Posterior vena cava (tissue), 2 donors: ENCODE results near the gene RFNG. TPM values are rescaled to one million over a fixed set of nuclear protein-coding genes. Genes with fewer than 3 reads are reported as not detected.

ENCODE experiments used
- DNase-seq: peaks from one replicate; pipeline ENCODE4 v3.0.0-alpha.2; 2020; ENCODE audit warnings: low spot score
- intact Hi-C, 2 donors: fragments of 100-400 bp; cut with DNase I; formaldehyde crosslinking; loops; one replicate each; pipeline versions ENCODE4 v1.14.1 to v1.14.2; 2022 to 2023
- total RNA-seq, 2 donors: library from RNA; stranded (reverse); fragmentation: NEBNext Ultra II Directional; extraction: Animal tissue kit (Norgen Biotek cat#: 25700); gene quantifications; one replicate each; pipeline ENCODE4 v1.2.1, GENCODE V29; 2021
- donor health status: DM: yes; HTN: yes; CAD: no.
- donor health status: DM: yes; HTN: yes; CAD: no.

RFNG gene
- total RNA-seq, 2 donors from 2014 or later: 23.7 to 26.4 TPM

GRCh38 chr17:82010575-82011525 lies 40.8 kb downstream of the RFNG start:
- DNase-seq: no peak
- intact Hi-C loops: no loop called here

- intact Hi-C loops: no loop called here
- DNase-seq: no peak
Observed at GRCh38 chr17:82009413-82009812, 42.2 kb downstream of the RFNG start.

- intact Hi-C loops: no loop called here
- DNase-seq: no peak
Observed at GRCh38 chr17:82008941-82009405, 42.6 kb downstream of the RFNG start.

GRCh38 chr17:82008258-82008940 lies 43.2 kb downstream of the RFNG start:
- intact Hi-C loops: no loop called here
- no peak for DNase-seq

- no peak for DNase-seq
- intact Hi-C loops: no loop called here
Observed at GRCh38 chr17:82007495-82008257, 43.9 kb downstream of the RFNG start.

- DNase-seq: no peak
- intact Hi-C loops: no loop called here
Observed at GRCh38 chr17:82007228-82007494, 44.5 kb downstream of the RFNG start.

GRCh38 chr17:82006468-82007227 lies 45.0 kb downstream of the RFNG start:
- no peak for DNase-seq
- intact Hi-C loops: no loop called here

- intact Hi-C loops: no loop called here
Observed at GRCh38 chr17:82005701-82006348, 45.8 kb downstream of the RFNG start.

GRCh38 chr17:82004517-82005455 lies 46.8 kb downstream of the RFNG start:
- DNase-seq: no peak
- intact Hi-C loops: no loop called here

More at GRCh38 chr17:82005701-82006348, 45.8 kb downstream of the RFNG start:
- no peak for DNase-seq

GRCh38 chr17:82003411-82004381 lies 47.9 kb downstream of the RFNG start:
- intact Hi-C loops: no loop called here
- peak; percentile 95 for DNase-seq

GRCh38 chr17:82001571-82002056 lies 50.0 kb downstream of the RFNG start:
- DNase-seq: no peak
- intact Hi-C loops: no loop called here

- DNase-seq: no peak
- intact Hi-C loops: no loop called here
Observed at GRCh38 chr17:82000803-82001570, 50.6 kb downstream of the RFNG start.

- no peak for DNase-seq
- intact Hi-C loops: no loop called here
Observed at GRCh38 chr17:81999976-82000802, 51.4 kb downstream of the RFNG start.

- DNase-seq: no peak
- intact Hi-C loops: no loop called here
Observed at GRCh38 chr17:81999587-81999975, 52.0 kb downstream of the RFNG start.
